Cortex of kidney (tissue), 1 donor: ENCODE results near the gene MTHFD2.
"Not testable (repeated sequence)": the region's sequence is repeated elsewhere in the genome, so short reads cannot be mapped to it uniquely, and the experiment has no call there.

Source experiments
- DNase-seq: peaks from one replicate; lab custom pipeline; 2025; lab: John Stamatoyannopoulos, UW

The MTHFD2 gene

GRCh38 chr2:74198461-74199274, at the start of gene MTHFD2:
Gene MTHFD2, plus strand, starts transcription at chr2:74198615. Its CDS starts 27 bp downstream, at chr2:74198642.
- DNase-seq = no peak

GRCh38 chr2:74149247-74149525, 49.2 kb upstream of the MTHFD2 start:
- no peak for DNase-seq

- no peak for DNase-seq
Measured at GRCh38 chr2:74149570-74150319, 48.7 kb upstream of the MTHFD2 start.

- no peak for DNase-seq
Measured at GRCh38 chr2:74152954-74153353, 45.5 kb upstream of the MTHFD2 start.

GRCh38 chr2:74155830-74156229, 42.6 kb upstream of the MTHFD2 start:
- no peak for DNase-seq

- no peak for DNase-seq
Measured at GRCh38 chr2:74162951-74163350, 35.5 kb upstream of the MTHFD2 start.

- DNase-seq = no peak
Measured at GRCh38 chr2:74164761-74165160, 33.7 kb upstream of the MTHFD2 start.

GRCh38 chr2:74168739-74169138, 29.7 kb upstream of the MTHFD2 start:
- no peak for DNase-seq

- no peak for DNase-seq
Measured at GRCh38 chr2:74174909-74175308, 23.5 kb upstream of the MTHFD2 start.

- no peak for DNase-seq
Measured at GRCh38 chr2:74177696-74178095, 20.7 kb upstream of the MTHFD2 start.

GRCh38 chr2:74178211-74179062, 20.0 kb upstream of the MTHFD2 start, which contains the start of gene MOB1A:
Gene MOB1A, minus strand, starts transcription at chr2:74178879. Its CDS starts 205 bp downstream, at chr2:74178674.
- DNase-seq = peak; percentile 87

- DNase-seq = no peak
Measured at GRCh38 chr2:74179063-74179865, 19.2 kb upstream of the MTHFD2 start.

- no peak for DNase-seq
Measured at GRCh38 chr2:74181739-74182138, 16.7 kb upstream of the MTHFD2 start.

GRCh38 chr2:74183878-74184277, 14.5 kb upstream of the MTHFD2 start:
- no peak for DNase-seq

GRCh38 chr2:74186038-74186437, 12.4 kb upstream of the MTHFD2 start:
- no peak for DNase-seq

- not testable (repeated sequence) for DNase-seq
Measured at GRCh38 chr2:74186706-74187105, 11.7 kb upstream of the MTHFD2 start.

- no peak for DNase-seq
Measured at GRCh38 chr2:74188018-74188601, 10.3 kb upstream of the MTHFD2 start.

GRCh38 chr2:74188696-74189095, 9.7 kb upstream of the MTHFD2 start:
- no peak for DNase-seq

GRCh38 chr2:74191596-74192380, 6.6 kb upstream of the MTHFD2 start:
- DNase-seq = no peak

- no peak for DNase-seq
Measured at GRCh38 chr2:74194799-74195198, 3.6 kb upstream of the MTHFD2 start.
